WTC11 (cell line): Measurements from ENCODE around the gene BTBD2.

ENCODE experiments used
- CREB1 ChIP-seq: sonication (generic); formaldehyde crosslinking; IDR thresholded peaks from 2 replicates; pipeline ENCODE4 v1.8.0; 2023; ENCODE audit warnings: mild to moderate bottlenecking, missing genetic modification reagents
- NFYB ChIP-seq: sonication (generic); formaldehyde crosslinking; conservative IDR thresholded peaks from 2 replicates; pipeline ENCODE4 v1.8.0; 2022; ENCODE audit warnings: low read depth, missing genetic modification reagents
- ZNF121 ChIP-seq: sonication (generic); formaldehyde crosslinking; IDR thresholded peaks from 2 replicates; pipeline ENCODE4 v1.8.0; 2023; ENCODE audit warnings: missing genetic modification reagents
- TF ChIP-seq, protein P1 (sequence below): sonication (generic); formaldehyde crosslinking; conservative IDR thresholded peaks from 2 replicates; pipeline ENCODE4 v1.8.1; 2023; ENCODE audit warnings: mild to moderate bottlenecking, low read depth, missing genetic modification reagents, moderate library complexity
- TF ChIP-seq, protein P2 (sequence below): sonication (generic); formaldehyde crosslinking; IDR thresholded peaks from 2 replicates; pipeline ENCODE4 v1.8.0; 2022; ENCODE audit warnings: mild to moderate bottlenecking, missing genetic modification reagents
- TF ChIP-seq, protein P3 (sequence below): sonication (generic); formaldehyde crosslinking; IDR thresholded peaks from 2 replicates; pipeline ENCODE4 v1.8.1; 2023; ENCODE audit warnings: mild to moderate bottlenecking, missing genetic modification reagents, moderate library complexity
- TF ChIP-seq, protein P4 (sequence below): fragments of 200-600 bp; IDR thresholded peaks from 2 replicates; pipeline ENCODE4 v1.8.0; 2022; ENCODE audit warnings: antibody characterized with exemption
- TF ChIP-seq, protein P5 (sequence below): sonication (generic); formaldehyde crosslinking; conservative IDR thresholded peaks from 2 replicates; pipeline ENCODE4 v1.8.1; 2022; ENCODE audit warnings: mild to moderate bottlenecking, missing genetic modification reagents

DNA sequence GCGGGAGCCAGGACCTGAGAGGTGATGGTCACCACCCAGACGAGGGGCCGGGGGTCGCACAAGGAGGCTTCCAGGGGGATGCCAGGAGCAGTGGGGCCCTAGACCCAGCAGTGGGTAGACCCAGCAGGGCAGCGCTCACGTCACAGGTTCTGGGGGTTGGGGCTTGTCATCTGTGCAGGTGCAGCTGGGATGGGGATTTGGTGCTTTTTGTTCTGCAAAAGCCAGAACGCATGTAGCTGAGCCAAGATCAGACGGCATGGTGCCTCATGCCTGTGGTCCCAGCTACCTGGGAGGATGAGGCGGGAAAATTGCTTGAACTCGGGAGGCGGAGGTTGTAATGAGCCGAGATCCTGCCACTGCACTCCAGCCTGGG lies 59.4 kb downstream of the BTBD2 start:
- TF ChIP-seq, protein P1, sequence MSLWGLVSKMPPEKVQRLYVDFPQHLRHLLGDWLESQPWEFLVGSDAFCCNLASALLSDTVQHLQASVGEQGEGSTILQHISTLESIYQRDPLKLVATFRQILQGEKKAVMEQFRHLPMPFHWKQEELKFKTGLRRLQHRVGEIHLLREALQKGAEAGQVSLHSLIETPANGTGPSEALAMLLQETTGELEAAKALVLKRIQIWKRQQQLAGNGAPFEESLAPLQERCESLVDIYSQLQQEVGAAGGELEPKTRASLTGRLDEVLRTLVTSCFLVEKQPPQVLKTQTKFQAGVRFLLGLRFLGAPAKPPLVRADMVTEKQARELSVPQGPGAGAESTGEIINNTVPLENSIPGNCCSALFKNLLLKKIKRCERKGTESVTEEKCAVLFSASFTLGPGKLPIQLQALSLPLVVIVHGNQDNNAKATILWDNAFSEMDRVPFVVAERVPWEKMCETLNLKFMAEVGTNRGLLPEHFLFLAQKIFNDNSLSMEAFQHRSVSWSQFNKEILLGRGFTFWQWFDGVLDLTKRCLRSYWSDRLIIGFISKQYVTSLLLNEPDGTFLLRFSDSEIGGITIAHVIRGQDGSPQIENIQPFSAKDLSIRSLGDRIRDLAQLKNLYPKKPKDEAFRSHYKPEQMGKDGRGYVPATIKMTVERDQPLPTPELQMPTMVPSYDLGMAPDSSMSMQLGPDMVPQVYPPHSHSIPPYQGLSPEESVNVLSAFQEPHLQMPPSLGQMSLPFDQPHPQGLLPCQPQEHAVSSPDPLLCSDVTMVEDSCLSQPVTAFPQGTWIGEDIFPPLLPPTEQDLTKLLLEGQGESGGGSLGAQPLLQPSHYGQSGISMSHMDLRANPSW, result no peak
- TF ChIP-seq, protein P2, sequence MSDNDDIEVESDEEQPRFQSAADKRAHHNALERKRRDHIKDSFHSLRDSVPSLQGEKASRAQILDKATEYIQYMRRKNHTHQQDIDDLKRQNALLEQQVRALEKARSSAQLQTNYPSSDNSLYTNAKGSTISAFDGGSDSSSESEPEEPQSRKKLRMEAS (CRISPR knock-in tag), result no peak
- TF ChIP-seq CREB1 (no peak), NFYB (no peak), ZNF121 (CRISPR knock-in tag) (no peak)
- TF ChIP-seq, protein P3, sequence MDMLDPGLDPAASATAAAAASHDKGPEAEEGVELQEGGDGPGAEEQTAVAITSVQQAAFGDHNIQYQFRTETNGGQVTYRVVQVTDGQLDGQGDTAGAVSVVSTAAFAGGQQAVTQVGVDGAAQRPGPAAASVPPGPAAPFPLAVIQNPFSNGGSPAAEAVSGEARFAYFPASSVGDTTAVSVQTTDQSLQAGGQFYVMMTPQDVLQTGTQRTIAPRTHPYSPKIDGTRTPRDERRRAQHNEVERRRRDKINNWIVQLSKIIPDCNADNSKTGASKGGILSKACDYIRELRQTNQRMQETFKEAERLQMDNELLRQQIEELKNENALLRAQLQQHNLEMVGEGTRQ (CRISPR knock-in tag), result no peak
- TF ChIP-seq, protein P4, sequence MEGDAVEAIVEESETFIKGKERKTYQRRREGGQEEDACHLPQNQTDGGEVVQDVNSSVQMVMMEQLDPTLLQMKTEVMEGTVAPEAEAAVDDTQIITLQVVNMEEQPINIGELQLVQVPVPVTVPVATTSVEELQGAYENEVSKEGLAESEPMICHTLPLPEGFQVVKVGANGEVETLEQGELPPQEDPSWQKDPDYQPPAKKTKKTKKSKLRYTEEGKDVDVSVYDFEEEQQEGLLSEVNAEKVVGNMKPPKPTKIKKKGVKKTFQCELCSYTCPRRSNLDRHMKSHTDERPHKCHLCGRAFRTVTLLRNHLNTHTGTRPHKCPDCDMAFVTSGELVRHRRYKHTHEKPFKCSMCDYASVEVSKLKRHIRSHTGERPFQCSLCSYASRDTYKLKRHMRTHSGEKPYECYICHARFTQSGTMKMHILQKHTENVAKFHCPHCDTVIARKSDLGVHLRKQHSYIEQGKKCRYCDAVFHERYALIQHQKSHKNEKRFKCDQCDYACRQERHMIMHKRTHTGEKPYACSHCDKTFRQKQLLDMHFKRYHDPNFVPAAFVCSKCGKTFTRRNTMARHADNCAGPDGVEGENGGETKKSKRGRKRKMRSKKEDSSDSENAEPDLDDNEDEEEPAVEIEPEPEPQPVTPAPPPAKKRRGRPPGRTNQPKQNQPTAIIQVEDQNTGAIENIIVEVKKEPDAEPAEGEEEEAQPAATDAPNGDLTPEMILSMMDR, result no peak
- TF ChIP-seq, protein P5, sequence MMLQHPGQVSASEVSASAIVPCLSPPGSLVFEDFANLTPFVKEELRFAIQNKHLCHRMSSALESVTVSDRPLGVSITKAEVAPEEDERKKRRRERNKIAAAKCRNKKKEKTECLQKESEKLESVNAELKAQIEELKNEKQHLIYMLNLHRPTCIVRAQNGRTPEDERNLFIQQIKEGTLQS (CRISPR knock-in tag), result no peak
